Measurements from ENCODE around the gene SNTG2. TPM values are rescaled to one million over a fixed set of nuclear protein-coding genes. Genes with fewer than 3 reads are reported as not detected.
"Not testable (repeated sequence)": the region's sequence is repeated elsewhere in the genome, so short reads cannot be mapped to it uniquely, and the experiment has no call there.

SNTG2 gene
- total RNA-seq, 1 donor from 2014 or later, result 7.7 TPM

- Mint-ChIP-seq H3K9me3 (ENCODE audit: unreplicated experiment) (no peaks in the 10 kb centered on the region), H3K27ac (ENCODE audit: unreplicated experiment) (no peak overlapping the region), H3K36me3 (ENCODE audit: unreplicated experiment) (no peaks in the 10 kb centered on the region), H3K4me1 (ENCODE audit: low read depth, unreplicated experiment) (no peaks in the 10 kb centered on the region), H3K27me3 (ENCODE audit: unreplicated experiment) (no peaks in the 10 kb centered on the region), H3K4me3 (ENCODE audit: unreplicated experiment) (no peak overlapping the region)
- no peak for DNase-seq
- TF ChIP-seq CTCF (IDR thresholded peaks at IDR 0.05; ENCODE audit: partially characterized antibody, unreplicated experiment), result no peak
Measured at GRCh38 chr2:1407950-1408675, 457.5 kb downstream of the SNTG2 start.

- no peak within 1 kb of the TSS for H3K27ac Mint-ChIP-seq (ENCODE audit: unreplicated experiment)
- no peaks in the 10 kb centered on the region for H3K9me3 Mint-ChIP-seq (ENCODE audit: unreplicated experiment)
- no peaks in the 10 kb centered on the region for H3K4me1 Mint-ChIP-seq (ENCODE audit: low read depth, unreplicated experiment)
- H3K4me3 Mint-ChIP-seq (ENCODE audit: unreplicated experiment), result no peak within 1 kb of the TSS
- DNase-seq, result no peak
- TF ChIP-seq CTCF (IDR thresholded peaks at IDR 0.05; ENCODE audit: partially characterized antibody, unreplicated experiment), result no peak
- H3K36me3 Mint-ChIP-seq (ENCODE audit: unreplicated experiment), result no peaks in the 10 kb centered on the region
- peaks cover 1% of the 10 kb centered on the region for H3K27me3 Mint-ChIP-seq (ENCODE audit: unreplicated experiment)
Measured at GRCh38 chr2:1413156-1413710, 462.6 kb downstream of the SNTG2 start, which contains the start of gene TPO. TSS of gene TPO (plus strand) at chr2:1413463. CDS start at chr2:1414409, 946 bp downstream.

GRCh38 chr2:1414121-1414520 lies 463.5 kb downstream of the SNTG2 start:
- Mint-ChIP-seq H3K4me1 (ENCODE audit: low read depth, unreplicated experiment) (no peaks in the 10 kb centered on the region), H3K27me3 (ENCODE audit: unreplicated experiment) (peaks cover 2% of the 10 kb centered on the region), H3K9me3 (ENCODE audit: unreplicated experiment) (no peaks in the 10 kb centered on the region), H3K36me3 (ENCODE audit: unreplicated experiment) (no peaks in the 10 kb centered on the region), H3K27ac (ENCODE audit: unreplicated experiment) (no peak overlapping the region), H3K4me3 (ENCODE audit: unreplicated experiment) (no peak overlapping the region)
- peak; percentile 32 for DNase-seq
- no peak for TF ChIP-seq CTCF (IDR thresholded peaks at IDR 0.05; ENCODE audit: partially characterized antibody, unreplicated experiment)

GRCh38 chr2:1414901-1415300 lies 464.3 kb downstream of the SNTG2 start:
- H3K27ac Mint-ChIP-seq (ENCODE audit: unreplicated experiment); H3K4me3 Mint-ChIP-seq (ENCODE audit: unreplicated experiment); H3K9me3 Mint-ChIP-seq (ENCODE audit: unreplicated experiment); DNase-seq; H3K4me1 Mint-ChIP-seq (ENCODE audit: low read depth, unreplicated experiment); H3K36me3 Mint-ChIP-seq (ENCODE audit: unreplicated experiment); H3K27me3 Mint-ChIP-seq (ENCODE audit: unreplicated experiment): not testable (repeated sequence)

- Mint-ChIP-seq H3K36me3 (ENCODE audit: unreplicated experiment) (peaks cover 4% of the 10 kb centered on the region), H3K9me3 (ENCODE audit: unreplicated experiment) (peaks cover 2% of the 10 kb centered on the region), H3K27ac (ENCODE audit: unreplicated experiment) (no peak overlapping the region), H3K4me3 (ENCODE audit: unreplicated experiment) (no peak overlapping the region), H3K27me3 (ENCODE audit: unreplicated experiment) (peaks cover 2% of the 10 kb centered on the region), H3K4me1 (ENCODE audit: low read depth, unreplicated experiment) (no peaks in the 10 kb centered on the region)
- no peak for TF ChIP-seq CTCF (IDR thresholded peaks at IDR 0.05; ENCODE audit: partially characterized antibody, unreplicated experiment)
- no peak for DNase-seq
Measured at GRCh38 chr2:1415501-1415900, 464.9 kb downstream of the SNTG2 start.

Measured in glutamatergic neuron (in vitro differentiated cells).